ENCODE measurements around the gene GMPS.

Gene GMPS

GRCh38 chr3:155978324-155978723, 107.9 kb downstream of the GMPS start:
- no peaks in the 10 kb centered on the region for H3K27me3 ChIP-seq (ENCODE audit: insufficient read depth, poor library complexity, severe bottlenecking)
- TF ChIP-seq CTCF (IDR thresholded peaks at IDR 0.05; ENCODE audit: poor library complexity, severe bottlenecking): peak; percentile 52
- no peaks in the 10 kb centered on the region for H3K4me1 ChIP-seq (ENCODE audit: insufficient read depth, poor library complexity, severe bottlenecking)
- ATAC-seq (ENCODE audit: low read depth) (no peak), DNase-seq (ENCODE audit: low spot score) (no peak)
- no peaks in the 10 kb centered on the region for H3K36me3 ChIP-seq (ENCODE audit: low read depth)
- H3K27ac ChIP-seq (ENCODE audit: poor library complexity, severe bottlenecking): no peak overlapping the region
- H3K4me3 ChIP-seq (ENCODE audit: severe bottlenecking): no peak overlapping the region
- no peaks in the 10 kb centered on the region for H3K9me3 ChIP-seq (ENCODE audit: severe bottlenecking)

GRCh38 chr3:155979746-155980145, 109.3 kb downstream of the GMPS start:
- no peaks in the 10 kb centered on the region for H3K27me3 ChIP-seq (ENCODE audit: insufficient read depth, poor library complexity, severe bottlenecking)
- DNase-seq (ENCODE audit: low spot score) (no peak), ATAC-seq (ENCODE audit: low read depth) (no peak)
- no peak overlapping the region for H3K4me3 ChIP-seq (ENCODE audit: severe bottlenecking)
- no peaks in the 10 kb centered on the region for H3K36me3 ChIP-seq (ENCODE audit: low read depth)
- H3K4me1 ChIP-seq (ENCODE audit: insufficient read depth, poor library complexity, severe bottlenecking): no peaks in the 10 kb centered on the region
- H3K27ac ChIP-seq (ENCODE audit: poor library complexity, severe bottlenecking): no peak overlapping the region
- no peaks in the 10 kb centered on the region for H3K9me3 ChIP-seq (ENCODE audit: severe bottlenecking)
- TF ChIP-seq CTCF (IDR thresholded peaks at IDR 0.05; ENCODE audit: poor library complexity, severe bottlenecking): no peak

GRCh38 chr3:155981669-155982068, 111.2 kb downstream of the GMPS start:
- ATAC-seq (ENCODE audit: low read depth) (peak; percentile 40; the same call in 1 of the 3 replicates), DNase-seq (ENCODE audit: low spot score) (no peak)
- no peaks in the 10 kb centered on the region for H3K9me3 ChIP-seq (ENCODE audit: severe bottlenecking)
- no peak overlapping the region for H3K27ac ChIP-seq (ENCODE audit: poor library complexity, severe bottlenecking)
- H3K4me1 ChIP-seq (ENCODE audit: insufficient read depth, poor library complexity, severe bottlenecking): no peaks in the 10 kb centered on the region
- H3K27me3 ChIP-seq (ENCODE audit: insufficient read depth, poor library complexity, severe bottlenecking): no peaks in the 10 kb centered on the region
- H3K4me3 ChIP-seq (ENCODE audit: severe bottlenecking): no peak overlapping the region
- TF ChIP-seq CTCF (IDR thresholded peaks at IDR 0.05; ENCODE audit: poor library complexity, severe bottlenecking): no peak
- no peaks in the 10 kb centered on the region for H3K36me3 ChIP-seq (ENCODE audit: low read depth)

GRCh38 chr3:155983834-155984474, 113.5 kb downstream of the GMPS start:
- Histone ChIP-seq H3K9me3 (ENCODE audit: severe bottlenecking) (no peaks in the 10 kb centered on the region), H3K27ac (ENCODE audit: poor library complexity, severe bottlenecking) (no peak overlapping the region), H3K4me1 (ENCODE audit: insufficient read depth, poor library complexity, severe bottlenecking) (no peaks in the 10 kb centered on the region), H3K27me3 (ENCODE audit: insufficient read depth, poor library complexity, severe bottlenecking) (no peaks in the 10 kb centered on the region), H3K36me3 (ENCODE audit: low read depth) (no peaks in the 10 kb centered on the region), H3K4me3 (ENCODE audit: severe bottlenecking) (no peak overlapping the region)
- ATAC-seq (ENCODE audit: low read depth) (no peak), DNase-seq (ENCODE audit: low spot score) (no peak)
- peak; percentile 8 for TF ChIP-seq CTCF (IDR thresholded peaks at IDR 0.05; ENCODE audit: poor library complexity, severe bottlenecking)

GRCh38 chr3:155984791-155985417, 114.5 kb downstream of the GMPS start:
- H3K36me3 ChIP-seq (ENCODE audit: low read depth): no peaks in the 10 kb centered on the region
- H3K9me3 ChIP-seq (ENCODE audit: severe bottlenecking): no peaks in the 10 kb centered on the region
- no peak overlapping the region for H3K27ac ChIP-seq (ENCODE audit: poor library complexity, severe bottlenecking)
- ATAC-seq (ENCODE audit: low read depth) (no peak), DNase-seq (ENCODE audit: low spot score) (no peak)
- H3K27me3 ChIP-seq (ENCODE audit: insufficient read depth, poor library complexity, severe bottlenecking): no peaks in the 10 kb centered on the region
- H3K4me3 ChIP-seq (ENCODE audit: severe bottlenecking): no peak overlapping the region
- H3K4me1 ChIP-seq (ENCODE audit: insufficient read depth, poor library complexity, severe bottlenecking): no peaks in the 10 kb centered on the region
- TF ChIP-seq CTCF (IDR thresholded peaks at IDR 0.05; ENCODE audit: poor library complexity, severe bottlenecking): no peak
